C4-2B (cell line): ENCODE data around the gene CHST13.

ENCODE experiments used
- ZFX ChIP-seq: fragments of 450-650 bp; IDR thresholded peaks from 2 replicates; pipeline ENCODE4 v1.6.1; 2017
- TF ChIP-seq, protein P1 (sequence below): fragments of 450-650 bp; conservative IDR thresholded peaks from 2 replicates; pipeline ENCODE4 v1.5.1; 2017; ENCODE audit warnings: mild to moderate bottlenecking

DNA sequence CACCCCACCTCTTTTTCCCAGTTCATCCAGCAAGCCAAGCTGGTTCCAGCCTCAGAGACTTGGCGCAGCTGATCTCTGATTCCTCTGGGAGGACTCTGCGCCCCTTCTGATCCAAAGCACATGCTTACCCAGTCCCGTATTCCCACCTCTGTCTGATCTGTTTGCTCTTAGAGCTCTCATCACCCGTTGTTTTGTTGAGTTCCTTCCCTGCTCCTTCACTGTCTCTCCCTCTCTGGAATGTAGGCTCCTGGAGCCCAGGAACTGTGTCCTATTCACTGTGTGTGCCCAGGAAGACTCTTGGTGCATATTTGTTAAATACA is 46.9 kb upstream of the CHST13 start:
- TF ChIP-seq, protein P1, sequence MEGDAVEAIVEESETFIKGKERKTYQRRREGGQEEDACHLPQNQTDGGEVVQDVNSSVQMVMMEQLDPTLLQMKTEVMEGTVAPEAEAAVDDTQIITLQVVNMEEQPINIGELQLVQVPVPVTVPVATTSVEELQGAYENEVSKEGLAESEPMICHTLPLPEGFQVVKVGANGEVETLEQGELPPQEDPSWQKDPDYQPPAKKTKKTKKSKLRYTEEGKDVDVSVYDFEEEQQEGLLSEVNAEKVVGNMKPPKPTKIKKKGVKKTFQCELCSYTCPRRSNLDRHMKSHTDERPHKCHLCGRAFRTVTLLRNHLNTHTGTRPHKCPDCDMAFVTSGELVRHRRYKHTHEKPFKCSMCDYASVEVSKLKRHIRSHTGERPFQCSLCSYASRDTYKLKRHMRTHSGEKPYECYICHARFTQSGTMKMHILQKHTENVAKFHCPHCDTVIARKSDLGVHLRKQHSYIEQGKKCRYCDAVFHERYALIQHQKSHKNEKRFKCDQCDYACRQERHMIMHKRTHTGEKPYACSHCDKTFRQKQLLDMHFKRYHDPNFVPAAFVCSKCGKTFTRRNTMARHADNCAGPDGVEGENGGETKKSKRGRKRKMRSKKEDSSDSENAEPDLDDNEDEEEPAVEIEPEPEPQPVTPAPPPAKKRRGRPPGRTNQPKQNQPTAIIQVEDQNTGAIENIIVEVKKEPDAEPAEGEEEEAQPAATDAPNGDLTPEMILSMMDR: no peak
- TF ChIP-seq ZFX: no peak
